ENCODE measurements around the gene KRT4. TPM values are rescaled to one million over a fixed set of nuclear protein-coding genes. Genes with fewer than 3 reads are reported as not detected.

KRT4 gene
- total and polyA plus RNA-seq, 12 donors, result 0.06 to 6.2 (median 0.61) TPM; not detected in 8

DNA sequence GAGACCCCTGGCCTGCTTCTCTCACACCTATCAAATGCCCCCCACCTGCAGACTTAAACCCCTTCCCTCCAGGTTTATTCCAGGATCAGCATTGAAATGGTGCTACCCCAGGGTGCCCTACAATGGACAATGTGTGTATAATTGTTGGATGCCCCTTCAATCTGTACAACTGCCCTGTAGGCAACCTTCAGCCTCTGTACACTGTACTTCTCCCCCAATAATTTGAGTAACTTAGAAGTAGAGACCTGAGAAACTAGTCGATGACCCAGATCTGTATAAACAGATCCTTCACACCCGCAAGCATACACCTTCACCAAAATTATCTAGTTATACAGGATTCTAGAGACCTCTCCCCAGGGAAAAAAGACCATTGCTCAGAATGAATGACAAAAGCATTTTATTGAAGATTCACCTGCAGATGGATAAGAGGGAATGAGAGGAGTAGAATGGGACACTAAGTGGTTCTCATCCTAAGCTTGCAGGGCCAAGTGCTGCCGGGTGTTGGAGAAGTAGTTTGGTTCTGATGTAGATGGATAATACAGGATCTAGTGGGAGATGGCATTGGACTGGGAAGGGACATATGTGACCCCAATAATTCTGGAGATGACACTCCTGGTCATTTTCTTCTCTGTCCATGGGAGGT, 7.6 kb downstream of the KRT4 start:
- Histone ChIP-seq H3K27me3 (no peaks in the 10 kb centered on the region), H3K4me3 (no peak overlapping the region), H3K36me3 (replicated peaks in 1 of 2) (no peaks in the 10 kb centered on the region), H3K27ac (no peak overlapping the region), H3K9me3 (replicated peaks in 1 of 3) (no peaks in the 10 kb centered on the region), H3K4me1 (replicated peaks in 1 of 2) (no peaks in the 10 kb centered on the region)
- whole genome bisulfite sequencing, 4 donors, result 94 to 98% (median 96%) methylated on average over 3 of the region's 3 CpGs
- intact Hi-C loops (cut with DNase I), result no loop called here
- TF ChIP-seq, protein P1, sequence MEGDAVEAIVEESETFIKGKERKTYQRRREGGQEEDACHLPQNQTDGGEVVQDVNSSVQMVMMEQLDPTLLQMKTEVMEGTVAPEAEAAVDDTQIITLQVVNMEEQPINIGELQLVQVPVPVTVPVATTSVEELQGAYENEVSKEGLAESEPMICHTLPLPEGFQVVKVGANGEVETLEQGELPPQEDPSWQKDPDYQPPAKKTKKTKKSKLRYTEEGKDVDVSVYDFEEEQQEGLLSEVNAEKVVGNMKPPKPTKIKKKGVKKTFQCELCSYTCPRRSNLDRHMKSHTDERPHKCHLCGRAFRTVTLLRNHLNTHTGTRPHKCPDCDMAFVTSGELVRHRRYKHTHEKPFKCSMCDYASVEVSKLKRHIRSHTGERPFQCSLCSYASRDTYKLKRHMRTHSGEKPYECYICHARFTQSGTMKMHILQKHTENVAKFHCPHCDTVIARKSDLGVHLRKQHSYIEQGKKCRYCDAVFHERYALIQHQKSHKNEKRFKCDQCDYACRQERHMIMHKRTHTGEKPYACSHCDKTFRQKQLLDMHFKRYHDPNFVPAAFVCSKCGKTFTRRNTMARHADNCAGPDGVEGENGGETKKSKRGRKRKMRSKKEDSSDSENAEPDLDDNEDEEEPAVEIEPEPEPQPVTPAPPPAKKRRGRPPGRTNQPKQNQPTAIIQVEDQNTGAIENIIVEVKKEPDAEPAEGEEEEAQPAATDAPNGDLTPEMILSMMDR (IDR thresholded peaks at IDR 0.05), result no peak
- no peak for TF ChIP-seq POLR2A (IDR thresholded peaks at IDR 0.05)
- DNase-seq, result no peak

DNA sequence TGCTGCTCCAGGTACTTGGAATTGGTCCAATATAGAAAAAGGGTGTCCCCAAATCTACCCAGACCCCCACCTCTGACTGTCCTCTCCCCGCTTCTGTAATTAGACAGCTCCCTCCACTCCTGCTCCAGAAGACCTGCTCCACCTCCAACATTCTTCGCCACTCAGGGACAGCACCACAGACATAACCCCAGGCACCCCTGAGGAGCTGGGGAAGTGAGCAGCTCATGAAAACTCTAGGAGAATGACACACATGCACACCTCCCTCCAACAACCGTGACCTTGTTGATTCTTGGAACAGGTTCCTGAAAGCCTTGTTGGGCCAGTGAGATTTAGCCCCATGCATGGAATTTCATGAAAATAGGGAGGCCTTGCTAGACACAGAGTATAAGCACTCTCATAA, 8.2 kb downstream of the KRT4 start:
- no peak for TF ChIP-seq POLR2A (IDR thresholded peaks at IDR 0.05)
- TF ChIP-seq, protein P1 (IDR thresholded peaks at IDR 0.05), result no peak
- 69 to 83% (median 71%) methylated on average over 2 to 3 of the region's 3 CpGs for WGBS, 4 donors
- no peaks in the 10 kb centered on the region for H3K9me3 ChIP-seq (replicated peaks in 1 of 3)
- H3K4me3 ChIP-seq, result no peak overlapping the region
- intact Hi-C loops (cut with DNase I), result no loop called here
- H3K4me1 ChIP-seq (replicated peaks in 1 of 2), result no peaks in the 10 kb centered on the region
- DNase-seq, result no peak
- no peak overlapping the region for H3K27ac ChIP-seq
- no peaks in the 10 kb centered on the region for H3K27me3 ChIP-seq
- no peaks in the 10 kb centered on the region for H3K36me3 ChIP-seq (replicated peaks in 1 of 2)

DNA sequence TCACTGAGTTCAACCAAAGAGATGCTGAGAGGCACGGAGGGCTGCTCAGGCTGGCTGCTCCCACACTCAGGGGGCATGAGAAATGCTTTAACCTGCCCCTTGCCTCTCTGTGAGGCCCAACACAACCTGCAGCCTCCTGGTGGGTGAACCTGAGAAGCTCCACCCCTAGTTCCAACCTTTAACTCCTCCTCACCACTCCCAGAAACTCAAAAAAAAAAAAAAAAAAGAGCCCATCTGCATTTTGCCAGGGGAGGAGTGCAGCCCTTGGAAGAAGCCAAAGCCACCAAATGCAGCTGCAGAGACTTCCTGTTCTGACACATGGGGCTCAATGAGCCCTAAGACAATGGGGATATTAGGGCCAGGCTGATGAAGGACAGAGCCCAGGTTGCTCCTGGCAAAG, 8.9 kb downstream of the KRT4 start:
- Histone ChIP-seq H3K36me3 (replicated peaks in 1 of 2) (no peaks in the 10 kb centered on the region), H3K27me3 (no peaks in the 10 kb centered on the region), H3K4me1 (replicated peaks in 1 of 2) (no peaks in the 10 kb centered on the region), H3K4me3 (no peak overlapping the region), H3K9me3 (replicated peaks in 1 of 3) (no peaks in the 10 kb centered on the region), H3K27ac (no peak overlapping the region)
- 11 to 54% (median 19%) methylated on average over 1 of the region's 1 CpG for WGBS, 4 donors
- no peak for DNase-seq
- TF ChIP-seq POLR2A (IDR thresholded peaks at IDR 0.05), result no peak
- TF ChIP-seq, protein P1 (IDR thresholded peaks at IDR 0.05), result no peak
- intact Hi-C loops (cut with DNase I), result no loop called here

DNA sequence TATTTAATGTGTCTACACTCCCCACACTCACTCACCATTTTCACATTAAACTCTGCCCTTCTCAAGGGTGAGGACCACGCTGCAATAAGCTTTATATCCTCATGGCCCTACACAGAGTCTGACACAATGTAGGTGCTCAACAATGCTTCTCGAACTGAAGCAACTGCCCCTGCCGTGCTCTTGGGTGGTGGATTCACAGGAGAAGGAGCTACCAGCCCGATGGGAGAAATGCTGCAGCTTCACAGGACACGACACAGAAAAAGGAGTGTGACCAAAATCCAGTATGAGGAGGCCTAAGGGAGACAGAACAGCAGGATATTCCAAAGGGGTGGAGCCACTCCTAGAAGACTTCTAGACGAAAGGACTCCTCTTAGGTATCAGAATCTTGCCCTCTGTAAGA, 11.5 kb downstream of the KRT4 start:
- intact Hi-C loops (cut with DNase I), result no loop called here
- no peaks in the 10 kb centered on the region for H3K27me3 ChIP-seq
- WGBS, 4 donors, result 61 to 66% (median 66%) methylated on average over 6 of the region's 6 CpGs
- H3K36me3 ChIP-seq (replicated peaks in 1 of 2), result no peaks in the 10 kb centered on the region
- no peak for DNase-seq
- TF ChIP-seq, protein P1 (IDR thresholded peaks at IDR 0.05), result no peak
- TF ChIP-seq POLR2A (IDR thresholded peaks at IDR 0.05), result no peak
- H3K27ac ChIP-seq, result no peak overlapping the region
- no peaks in the 10 kb centered on the region for H3K9me3 ChIP-seq (replicated peaks in 1 of 3)
- H3K4me3 ChIP-seq, result no peak overlapping the region
- H3K4me1 ChIP-seq (replicated peaks in 1 of 2), result no peaks in the 10 kb centered on the region

Data from adrenal gland (tissue), 12 donors.